K562 (cell line): Measurements from ENCODE around the gene SMAD7. TPM values are rescaled to one million over a fixed set of nuclear protein-coding genes. Genes with fewer than 3 reads are reported as not detected.

Experiments
- BACH1 ChIP-seq: fragments of 200-800 bp; sonication (Bioruptor generic); IDR thresholded peaks from 2 replicates; pipeline ENCODE4 v1.6.1; 2016; ENCODE audit warnings: missing genetic modification characterization, missing compliant biosample characterization
- CHD1 ChIP-seq: fragments of 200-600 bp; sonication (generic); IDR thresholded peaks from one replicate; pipeline ENCODE4 v1.6.1; 2012; ENCODE audit warnings: mild to moderate bottlenecking, moderate library complexity, low read length, inconsistent platforms
- COPS2 ChIP-seq: fragments of 450-650 bp; conservative IDR thresholded peaks from 2 replicates; pipeline ENCODE4 v1.6.1; 2016; ENCODE audit warnings: mild to moderate bottlenecking, moderate library complexity
- DACH1 ChIP-seq: fragments of 450-650 bp; IDR thresholded peaks from 2 replicates; pipeline ENCODE4 v1.6.1; 2018; ENCODE audit not compliant: partially characterized antibody
- GATAD2A ChIP-seq: fragments of 450-650 bp; IDR thresholded peaks from 2 replicates; pipeline ENCODE4 v1.6.1; 2017
- HMGN3 ChIP-seq: IDR thresholded peaks from 2 replicates; pipeline ENCODE4 v1.6.1; 2011; ENCODE audit warnings: borderline replicate concordance, low read depth, mild to moderate bottlenecking, mixed read lengths, low read length; ENCODE audit not compliant: insufficient read length; ENCODE audit errors: extremely low read depth
- HNRNPLL ChIP-seq: fragments of 200-400 bp; formaldehyde crosslinking; IDR thresholded peaks from 2 replicates; pipeline ENCODE4 v1.6.1; 2017; ENCODE audit warnings: low read length, low read depth, mild to moderate bottlenecking; ENCODE audit not compliant: poor library complexity, severe bottlenecking
- LARP7 ChIP-seq: fragments of 450-650 bp; IDR thresholded peaks from 2 replicates; pipeline ENCODE4 v1.6.1; 2016
- NFRKB ChIP-seq: fragments of 450-650 bp; IDR thresholded peaks from 2 replicates; pipeline ENCODE4 v1.6.1; 2016; ENCODE audit warnings: low read depth
- NR1H2 ChIP-seq: sonication (generic); formaldehyde crosslinking; IDR thresholded peaks from 2 replicates; pipeline ENCODE4 v1.4.0; 2020; ENCODE audit warnings: mild to moderate bottlenecking, missing genetic modification reagents
- RBFOX2 ChIP-seq: fragments of 200-400 bp; formaldehyde crosslinking; IDR thresholded peaks from 2 replicates; pipeline ENCODE4 v1.6.1; 2017; ENCODE audit warnings: low read depth, mild to moderate bottlenecking, low read length, moderate library complexity
- RBM15 ChIP-seq: fragments of 200-400 bp; formaldehyde crosslinking; IDR thresholded peaks from 2 replicates; pipeline ENCODE4 v1.6.1; 2018; ENCODE audit warnings: mild to moderate bottlenecking, low read length, moderate library complexity; ENCODE audit not compliant: insufficient read depth
- RNF219 ChIP-seq: fragments of 250-450 bp; sonication (Bioruptor Pico); IDR thresholded peaks from 2 replicates; pipeline ENCODE4 v1.5.0; 2022; ENCODE audit warnings: mild to moderate bottlenecking
- TAL1 ChIP-seq: fragments of 450-650 bp; IDR thresholded peaks from 2 replicates; pipeline ENCODE4 v1.6.1; 2016; ENCODE audit warnings: mild to moderate bottlenecking
- TCF15 ChIP-seq: fragments of 250-450 bp; sonication (Bioruptor Pico); IDR thresholded peaks from 2 replicates; pipeline ENCODE4 v1.8.0; 2022; ENCODE audit warnings: moderate library complexity, mild to moderate bottlenecking, inconsistent platforms
- TFAM ChIP-seq: fragments of 250-450 bp; sonication (Bioruptor Pico); conservative IDR thresholded peaks from 2 replicates; pipeline ENCODE4 v1.5.0; 2021; ENCODE audit warnings: mild to moderate bottlenecking, moderate library complexity
- ZEB2 ChIP-seq: fragments of 450-650 bp; IDR thresholded peaks from 2 replicates; pipeline ENCODE4 v1.6.1; 2016
- ZFP30 ChIP-seq: fragments of 250-450 bp; sonication (Bioruptor Pico); IDR thresholded peaks from 2 replicates; pipeline ENCODE4 v1.8.0; 2022; ENCODE audit warnings: moderate library complexity, mild to moderate bottlenecking, inconsistent platforms, borderline replicate concordance
- ZNF12 ChIP-seq: sonication (generic); formaldehyde crosslinking; IDR thresholded peaks from 2 replicates; pipeline ENCODE4 v1.4.0; 2020; ENCODE audit warnings: mild to moderate bottlenecking, missing genetic modification reagents
- ZNF212 ChIP-seq: fragments of 450-650 bp; formaldehyde crosslinking; IDR thresholded peaks from 2 replicates; pipeline ENCODE4 v1.4.0; 2020; ENCODE audit warnings: mild to moderate bottlenecking
- ZNF57 ChIP-seq: fragments of 450-650 bp; formaldehyde crosslinking; IDR thresholded peaks from 2 replicates; pipeline ENCODE4 v1.4.0; 2020; ENCODE audit warnings: mild to moderate bottlenecking, moderate library complexity
- ZNF830 ChIP-seq: fragments of 250-450 bp; sonication (Bioruptor Pico); IDR thresholded peaks from 2 replicates; pipeline ENCODE4 v1.5.0; 2021; ENCODE audit warnings: mild to moderate bottlenecking
- polyA plus RNA-seq, 8 experiments: library from polyadenylated mRNA; depleted of rRNA in 4 of 8; stranded (reverse) in 5 of 8; unstranded in 3 of 8; fragments of >200 nt; fragmentation: Nextera tagmentation in 2 of 8; fragmentation: Illumina TruSeq in 1 of 8; extraction: Ambion mirVana in 2 of 8; extraction: Trizol in 1 of 8; gene quantifications; 2 replicates each; pipeline versions ENCODE4 v1.2.1 to v1.2.3, GENCODE V29; 2011 to 2014; ENCODE audit warnings: inconsistent platforms in 1 of 8, missing spikeins in 1 of 8
- total RNA-seq, 7 experiments: library from RNA; depleted of rRNA in 6 of 7; stranded (reverse); fragments of >200 nt in 6 of 7; fragmentation: Illumina TruSeq in 2 of 7; extraction: Trizol in 2 of 7; gene quantifications; 2 replicates each; pipeline versions ENCODE4 v1.2.1 to v1.2.3, GENCODE V29; 2011 to 2021; ENCODE audit warnings: low replicate concordance in 1 of 7
- TF ChIP-seq, protein P1 (sequence below): fragments of 450-650 bp; formaldehyde crosslinking; IDR thresholded peaks from 2 replicates; pipeline ENCODE4 v1.4.0; 2020; ENCODE audit warnings: mild to moderate bottlenecking, mixed read lengths
- TF ChIP-seq, protein P2 (sequence below): sonication (generic); formaldehyde crosslinking; IDR thresholded peaks from 2 replicates; pipeline ENCODE4 v1.8.1; 2023; ENCODE audit warnings: mild to moderate bottlenecking, missing genetic modification reagents

Gene SMAD7
- total and polyA plus RNA-seq, 9 of the 15 experiments (the other 6 are each of a cell fraction or from before 2014, with no cell fraction given): 0.13 to 3.0 (median 1.6) TPM

DNA sequence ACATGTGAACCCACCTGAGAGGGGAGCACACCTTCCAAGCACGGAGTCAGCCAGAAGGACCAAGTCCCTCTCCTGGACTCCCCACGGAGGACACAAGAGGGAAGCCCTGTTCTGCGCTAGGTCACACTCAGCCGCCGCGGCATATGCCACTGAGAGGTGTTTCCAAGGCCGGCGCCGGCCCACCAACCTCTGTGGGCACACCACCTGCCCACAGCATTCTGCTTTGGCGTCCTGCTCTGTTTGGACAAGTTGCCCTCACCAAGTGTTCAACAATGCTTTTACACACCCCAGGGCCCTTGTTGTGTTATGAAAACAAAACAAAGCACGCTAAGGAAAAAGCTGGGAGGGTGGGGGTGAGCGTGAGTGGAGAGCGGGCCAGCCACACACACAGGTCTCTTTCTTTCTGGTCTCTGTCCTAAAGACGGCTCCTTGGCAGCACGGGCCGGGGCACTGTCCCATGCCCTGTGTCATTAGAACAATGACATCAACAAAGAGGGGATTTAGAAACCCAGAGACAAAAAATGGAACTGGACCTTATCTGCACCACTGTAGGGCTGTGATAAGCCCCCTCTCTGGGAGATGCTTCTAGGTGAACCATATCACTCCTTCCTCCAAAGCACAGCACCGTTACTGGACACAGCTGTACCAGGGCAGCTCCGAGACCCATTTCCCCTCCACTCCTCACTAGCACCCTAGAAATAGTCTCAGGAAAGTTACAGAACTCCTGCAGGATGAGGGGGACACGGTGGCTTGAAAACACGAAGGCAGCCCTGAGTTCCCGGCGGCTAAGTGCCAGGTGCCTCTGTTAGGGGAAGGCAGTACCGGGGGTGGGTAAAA, 17.0 kb downstream of the SMAD7 start (continued):
- TF ChIP-seq, protein P1, sequence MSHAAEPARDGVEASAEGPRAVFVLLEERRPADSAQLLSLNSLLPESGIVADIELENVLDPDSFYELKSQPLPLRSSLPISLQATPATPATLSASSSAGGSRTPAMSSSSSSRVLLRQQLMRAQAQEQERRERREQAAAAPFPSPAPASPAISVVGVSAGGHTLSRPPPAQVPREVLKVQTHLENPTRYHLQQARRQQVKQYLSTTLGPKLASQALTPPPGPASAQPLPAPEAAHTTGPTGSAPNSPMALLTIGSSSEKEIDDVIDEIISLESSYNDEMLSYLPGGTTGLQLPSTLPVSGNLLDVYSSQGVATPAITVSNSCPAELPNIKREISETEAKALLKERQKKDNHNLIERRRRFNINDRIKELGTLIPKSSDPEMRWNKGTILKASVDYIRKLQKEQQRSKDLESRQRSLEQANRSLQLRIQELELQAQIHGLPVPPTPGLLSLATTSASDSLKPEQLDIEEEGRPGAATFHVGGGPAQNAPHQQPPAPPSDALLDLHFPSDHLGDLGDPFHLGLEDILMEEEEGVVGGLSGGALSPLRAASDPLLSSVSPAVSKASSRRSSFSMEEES (CRISPR knock-in tag): no peak
- TF ChIP-seq NR1H2 (CRISPR knock-in tag): no peak
- no peak for TF ChIP-seq ZNF12 (CRISPR knock-in tag)
- no peak for TF ChIP-seq ZNF212 (CRISPR knock-in tag)
- TF ChIP-seq ZFP30: no peak
- no peak for TF ChIP-seq COPS2
- TF ChIP-seq GATAD2A: 0 out of 2 replicates have a peak, but pooled peaks have one; percentile 22
- peak; percentile 69 for TF ChIP-seq TAL1
- no peak for TF ChIP-seq NFRKB
- no peak for TF ChIP-seq HMGN3
- TF ChIP-seq LARP7: no peak
- TF ChIP-seq ZNF57 (CRISPR knock-in tag): no peak
- TF ChIP-seq, protein P2, sequence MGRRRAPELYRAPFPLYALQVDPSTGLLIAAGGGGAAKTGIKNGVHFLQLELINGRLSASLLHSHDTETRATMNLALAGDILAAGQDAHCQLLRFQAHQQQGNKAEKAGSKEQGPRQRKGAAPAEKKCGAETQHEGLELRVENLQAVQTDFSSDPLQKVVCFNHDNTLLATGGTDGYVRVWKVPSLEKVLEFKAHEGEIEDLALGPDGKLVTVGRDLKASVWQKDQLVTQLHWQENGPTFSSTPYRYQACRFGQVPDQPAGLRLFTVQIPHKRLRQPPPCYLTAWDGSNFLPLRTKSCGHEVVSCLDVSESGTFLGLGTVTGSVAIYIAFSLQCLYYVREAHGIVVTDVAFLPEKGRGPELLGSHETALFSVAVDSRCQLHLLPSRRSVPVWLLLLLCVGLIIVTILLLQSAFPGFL (CRISPR knock-in tag): no peak
- no peak for TF ChIP-seq DACH1
- TF ChIP-seq ZEB2: peak; percentile 45; the same call in 1 of the 2 replicates
- no peak for TF ChIP-seq TCF15 (CRISPR knock-in tag)
- no peak for TF ChIP-seq ZNF830 (CRISPR knock-in tag)
- TF ChIP-seq HNRNPLL: no peak
- no peak for TF ChIP-seq CHD1
- peak; percentile 45; the same call in 1 of the 2 replicates for TF ChIP-seq RBFOX2
- no peak for TF ChIP-seq RNF219 (CRISPR knock-in tag)
- no peak for TF ChIP-seq BACH1 (tag)
- TF ChIP-seq TFAM (CRISPR knock-in tag): no peak
- no peak for TF ChIP-seq RBM15
